M059J (cell line): ENCODE results near the gene NAGPA. TPM values are rescaled to one million over a fixed set of nuclear protein-coding genes. Genes with fewer than 3 reads are reported as not detected.
"Not testable (repeated sequence)": the region's sequence is repeated elsewhere in the genome, so short reads cannot be mapped to it uniquely, and the experiment has no call there.

Source experiments
- DNase-seq: peaks from one replicate; pipeline ENCODE4 v3.0.0-alpha.2; 2012; ENCODE audit warnings: low read depth
- total RNA-seq: library from RNA; depleted of rRNA; stranded (reverse); fragments of >200 nt; shearing (Covaris generic); gene quantifications from 2 replicates; pipeline ENCODE4 v1.2.3, GENCODE V29; 2014

The NAGPA gene
- total RNA-seq, 1 experiment from 2014 or later = 19.0 TPM

DNA sequence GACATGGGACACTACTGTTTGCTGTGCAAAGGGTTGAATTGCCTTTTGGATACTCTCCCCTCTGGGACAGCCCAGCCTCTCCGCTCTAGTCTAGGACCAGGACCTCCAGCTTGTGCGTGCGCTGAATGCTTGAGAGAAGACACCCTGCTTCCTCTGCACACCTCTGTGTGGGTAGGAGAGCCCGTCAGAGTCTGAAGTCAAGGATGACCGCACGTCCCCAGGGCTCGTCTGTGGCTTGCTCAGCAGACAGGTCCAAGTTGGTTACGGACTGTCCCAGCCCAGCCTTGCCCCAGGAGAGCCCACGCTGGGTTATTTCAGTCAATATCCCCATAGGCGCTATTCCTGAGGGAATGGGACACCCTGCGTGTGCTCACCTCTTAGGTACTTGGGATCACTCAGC is 28.3 kb upstream of the NAGPA start:
- no peak for DNase-seq

DNA sequence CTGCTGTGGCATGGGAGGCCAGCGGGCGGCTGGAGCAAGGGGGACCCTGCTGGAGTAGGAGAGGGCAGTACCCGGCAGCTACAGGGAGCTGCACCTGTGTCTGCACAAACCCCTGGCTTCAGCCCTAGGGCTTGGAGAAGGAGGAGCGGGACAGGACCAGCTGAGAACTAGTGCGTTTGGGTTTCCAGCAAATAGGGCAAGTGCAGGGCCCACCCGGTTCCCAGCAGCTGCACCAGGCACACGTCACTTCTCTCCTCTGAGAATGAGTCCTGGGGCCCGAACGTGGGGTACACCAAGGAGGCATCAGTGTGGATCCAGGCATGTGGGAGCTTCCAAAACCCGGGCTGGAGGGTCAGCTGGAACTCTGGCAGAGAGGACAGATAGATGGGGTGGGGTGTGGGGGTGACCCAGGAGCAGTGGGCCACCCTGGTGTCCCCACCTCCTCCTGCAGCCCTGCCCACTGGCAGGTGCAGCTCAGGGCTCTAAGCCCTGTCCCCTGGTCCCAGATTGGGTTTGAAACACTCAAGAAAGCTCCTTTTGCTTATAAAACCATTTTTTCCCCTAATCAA is 26.4 kb upstream of the NAGPA start:
- no peak for DNase-seq

DNA sequence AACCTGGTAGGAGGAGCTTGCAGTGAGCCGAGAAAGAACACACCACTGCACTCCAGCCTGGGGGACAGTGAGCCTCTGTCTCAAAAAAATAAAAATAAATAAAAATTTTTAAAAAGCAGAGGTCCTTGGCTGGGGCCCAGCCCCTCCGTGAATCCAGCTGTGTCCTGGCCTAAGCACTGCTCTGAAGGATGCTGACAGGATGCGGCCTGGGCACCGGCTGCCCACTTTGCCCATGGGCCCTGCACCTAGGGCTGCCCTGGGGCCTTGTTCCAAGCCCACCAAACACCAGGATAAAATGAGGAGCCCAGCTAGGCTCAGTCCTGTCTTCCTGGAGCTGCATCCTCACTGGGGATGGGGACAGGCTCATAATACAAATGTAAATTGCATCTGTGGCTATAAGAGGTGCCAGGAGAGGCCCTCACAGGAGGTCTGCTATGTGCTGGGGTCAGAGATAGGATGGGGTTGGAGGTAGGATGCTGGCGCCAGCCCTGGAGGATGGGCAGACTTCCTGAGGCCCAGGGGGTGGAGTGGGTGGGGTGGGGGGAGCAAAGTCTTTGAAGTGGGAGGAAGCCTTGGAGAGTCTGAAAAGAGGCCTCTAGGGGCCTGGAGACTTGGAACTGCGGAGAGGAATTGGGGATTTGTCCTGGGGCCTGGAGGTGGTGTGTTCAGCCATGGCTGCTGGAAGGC is 25.8 kb upstream of the NAGPA start:
- DNase-seq = no peak

DNA sequence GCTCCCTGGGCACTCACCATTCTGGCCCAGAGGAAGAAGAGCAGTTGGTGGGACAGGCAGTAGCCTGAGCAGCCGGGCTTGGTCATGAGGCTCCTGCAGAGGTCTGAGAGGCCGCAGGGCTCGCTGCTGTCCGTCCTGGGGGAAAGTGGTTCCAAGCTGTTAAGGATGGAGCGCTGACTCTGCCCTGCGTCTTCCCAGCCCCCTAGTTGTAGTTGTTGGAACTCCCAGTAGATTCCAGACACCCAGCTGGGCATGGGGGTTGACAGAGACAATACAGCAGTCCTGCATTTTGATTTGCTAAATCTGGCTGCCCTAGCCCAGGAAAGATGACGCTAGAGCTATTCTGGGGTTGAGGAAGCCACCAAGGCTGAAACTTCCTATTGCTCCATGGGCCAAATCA is 24.7 kb upstream of the NAGPA start:
- DNase-seq = peak; percentile 24

DNA sequence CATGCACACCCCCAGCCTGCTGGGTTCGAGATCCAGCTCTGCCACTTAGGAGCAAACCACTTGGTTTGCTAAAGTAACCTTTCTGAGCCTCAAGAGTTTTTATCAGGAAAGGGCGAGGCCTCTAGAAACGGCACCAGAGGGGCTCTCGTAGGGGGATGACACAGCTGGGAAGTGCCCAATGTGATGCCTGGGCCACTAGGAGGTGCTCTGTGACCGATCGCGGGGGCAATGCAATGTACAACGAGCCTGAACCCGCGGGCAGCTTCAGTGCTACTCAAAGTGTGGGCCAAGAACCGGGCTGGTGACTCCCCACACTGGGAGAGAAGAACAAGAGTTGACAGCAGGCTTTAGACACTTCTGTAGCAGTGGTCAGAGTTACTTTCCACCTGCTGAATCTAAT is 22.6 kb upstream of the NAGPA start:
- DNase-seq = no peak

DNA sequence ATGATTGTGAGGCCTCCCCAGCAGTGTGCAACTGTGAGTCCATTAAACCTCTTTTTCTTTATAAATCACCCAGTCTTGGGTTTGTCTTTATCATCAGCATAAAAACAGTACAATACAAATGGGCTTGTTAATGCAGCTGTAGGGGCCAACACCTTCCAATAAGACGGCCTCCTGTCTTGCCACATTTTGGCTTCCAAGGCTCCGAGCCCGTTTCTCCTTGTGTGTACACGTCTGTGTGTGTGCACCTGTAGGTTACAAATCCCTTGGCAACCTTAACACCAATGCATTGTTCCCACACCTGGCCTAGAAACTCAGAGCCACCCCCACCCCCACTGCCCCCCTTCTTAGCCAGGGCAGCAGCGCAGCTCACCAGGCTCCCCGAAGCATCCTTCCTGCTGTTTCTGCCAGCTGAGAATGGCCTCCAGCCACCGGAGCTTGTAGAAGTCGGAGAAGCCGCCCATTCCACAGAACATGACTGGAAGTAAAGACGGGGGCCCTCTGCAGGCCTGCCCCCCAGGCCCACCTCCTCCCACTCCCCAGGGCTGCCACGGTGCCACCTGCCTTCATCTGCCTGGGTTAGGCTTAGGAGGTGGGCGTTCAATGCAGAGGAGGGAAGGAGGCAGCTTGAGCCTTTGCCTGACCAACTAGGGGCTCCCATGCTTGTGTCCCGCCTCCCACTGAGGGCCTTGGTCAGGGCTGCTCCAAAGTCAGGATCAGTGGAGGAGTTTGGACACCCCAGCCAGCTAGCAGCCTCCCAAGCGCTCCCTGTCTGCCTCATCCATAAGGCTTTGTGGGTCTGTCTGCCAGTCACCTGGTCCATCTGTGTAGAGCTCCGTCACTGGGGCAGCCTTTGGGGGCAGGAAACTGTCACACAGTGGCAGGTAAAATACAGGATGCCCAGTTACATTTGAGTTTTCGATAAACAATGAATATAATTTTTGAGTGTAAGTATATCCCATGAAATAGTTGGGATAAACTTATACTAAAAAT is 21.4 kb upstream of the NAGPA start:
- no peak for DNase-seq

DNA sequence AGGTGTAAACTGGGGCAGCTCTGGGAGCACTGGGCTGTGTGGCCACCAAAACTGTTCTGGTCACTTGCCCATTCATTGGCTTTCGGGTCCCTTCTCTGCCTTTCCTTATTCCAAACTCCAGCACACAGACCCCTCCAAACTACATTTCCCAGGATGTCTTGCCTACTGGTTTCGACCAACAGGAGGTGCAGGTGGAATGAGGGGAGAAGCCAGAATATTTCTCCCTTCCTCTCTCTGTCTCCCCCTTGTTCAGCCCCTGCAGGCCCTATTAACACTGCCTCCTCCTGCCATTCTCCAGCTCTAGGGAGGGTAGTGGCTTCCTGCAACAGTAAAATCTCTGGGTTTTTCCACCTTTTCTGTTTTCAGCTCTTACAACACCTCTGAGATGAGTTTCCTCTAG is 13.2 kb upstream of the NAGPA start:
- DNase-seq = no peak

DNA sequence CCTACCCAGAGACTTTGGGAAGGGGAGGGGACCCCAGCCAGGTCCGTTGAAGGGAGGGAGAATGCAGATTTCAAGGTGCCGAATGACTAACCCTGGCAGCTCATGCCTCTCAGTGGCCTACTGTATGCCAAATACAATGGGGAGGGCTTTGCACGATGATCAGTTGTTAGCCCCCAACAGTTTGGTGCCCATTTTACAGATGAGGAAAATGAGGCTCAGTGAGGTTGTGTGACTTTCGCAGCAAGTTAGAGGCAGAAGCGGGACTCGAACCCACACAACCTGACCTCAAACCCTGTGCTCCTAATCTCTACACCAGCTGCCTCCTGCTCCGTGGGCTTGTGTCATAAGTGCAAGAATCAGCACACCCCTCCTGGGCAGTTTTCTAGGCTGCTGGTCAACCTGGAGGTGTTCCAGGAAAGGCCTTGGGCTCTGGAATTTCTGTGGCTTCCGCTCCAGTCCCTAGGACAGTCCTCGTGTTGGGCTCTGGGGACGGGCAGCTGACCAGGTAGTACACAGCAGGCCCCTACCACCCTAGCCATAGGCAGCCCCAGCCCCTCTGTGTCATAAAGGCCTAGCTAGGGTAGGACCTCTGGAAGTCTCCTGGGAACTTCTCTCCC is 11.9 kb upstream of the NAGPA start:
- peak; percentile 30 for DNase-seq

DNA sequence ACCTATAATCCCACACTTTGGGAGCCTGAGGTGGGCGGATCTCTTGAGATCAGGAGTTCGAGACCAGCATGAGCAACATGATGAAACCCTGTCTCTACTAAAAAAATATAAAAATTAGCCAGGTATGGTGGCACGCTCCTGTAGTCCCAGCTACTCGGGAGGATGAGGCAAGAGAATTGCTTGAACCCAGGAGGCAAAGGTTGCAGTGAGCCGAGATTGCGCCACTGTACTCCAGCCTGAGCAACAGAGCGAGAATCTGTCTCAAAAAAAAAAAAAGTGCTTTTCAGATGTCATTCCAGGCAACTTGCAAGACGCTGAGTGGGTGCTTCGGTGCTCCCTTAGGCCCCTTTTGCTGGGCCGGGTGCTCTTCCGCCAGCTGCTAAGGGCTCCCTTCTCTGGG is 10.8 kb upstream of the NAGPA start:
- DNase-seq = not testable (repeated sequence)

DNA sequence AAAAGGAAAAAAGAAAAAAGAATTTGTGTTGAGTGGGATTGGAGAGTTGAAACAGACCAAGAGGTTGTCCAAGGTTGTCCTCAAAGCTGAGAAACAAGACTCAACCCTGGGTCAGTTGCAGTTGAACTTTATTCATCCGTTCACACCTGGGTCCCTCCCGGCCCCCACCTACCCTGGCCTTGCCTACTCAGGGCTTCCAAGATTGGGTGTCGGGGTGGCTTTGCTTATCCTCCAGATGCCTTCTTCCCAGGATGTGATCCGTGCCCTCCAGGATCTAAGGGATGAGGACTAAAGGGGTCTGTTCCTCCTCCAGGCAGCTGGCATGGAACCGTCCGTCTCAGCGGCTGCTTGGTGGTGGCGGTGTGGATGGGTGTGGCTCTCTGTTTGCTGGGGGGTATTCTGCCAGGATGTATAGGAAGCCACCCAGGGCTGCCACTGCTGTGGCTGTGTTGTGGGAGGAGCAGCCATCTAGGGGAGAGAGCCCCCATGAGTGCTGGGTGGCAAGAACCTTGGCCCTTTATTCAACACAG is 10.3 kb upstream of the NAGPA start:
- DNase-seq = no peak

DNA sequence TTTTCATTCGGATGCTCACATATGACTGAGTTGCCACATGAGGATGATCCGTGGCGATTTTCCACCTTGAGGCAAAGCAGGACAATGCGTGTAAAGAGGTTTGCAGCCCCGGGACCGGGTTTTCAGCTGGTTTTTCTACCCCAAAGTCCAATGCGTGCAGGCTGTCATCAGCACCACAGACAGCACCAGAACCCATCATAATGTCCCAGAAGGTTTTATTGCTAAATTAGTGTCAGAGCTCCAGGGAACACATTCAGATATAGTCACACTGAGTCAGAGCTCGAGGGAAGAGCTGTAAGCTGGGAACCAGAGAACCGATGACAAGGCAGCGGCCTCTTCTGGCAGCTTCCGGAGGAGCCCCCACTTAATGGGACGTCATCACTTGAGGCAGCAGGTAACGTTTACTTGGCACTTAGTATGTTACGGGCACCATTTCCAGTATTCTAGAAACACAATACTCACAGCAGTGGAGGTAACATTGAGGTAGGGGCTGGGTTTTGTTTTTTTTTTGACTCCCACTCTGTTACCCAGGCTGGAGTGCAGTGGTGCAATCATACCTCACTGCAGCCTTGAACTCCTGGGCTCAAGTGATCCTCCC is 8.9 kb upstream of the NAGPA start:
- DNase-seq = peak; percentile 71

DNA sequence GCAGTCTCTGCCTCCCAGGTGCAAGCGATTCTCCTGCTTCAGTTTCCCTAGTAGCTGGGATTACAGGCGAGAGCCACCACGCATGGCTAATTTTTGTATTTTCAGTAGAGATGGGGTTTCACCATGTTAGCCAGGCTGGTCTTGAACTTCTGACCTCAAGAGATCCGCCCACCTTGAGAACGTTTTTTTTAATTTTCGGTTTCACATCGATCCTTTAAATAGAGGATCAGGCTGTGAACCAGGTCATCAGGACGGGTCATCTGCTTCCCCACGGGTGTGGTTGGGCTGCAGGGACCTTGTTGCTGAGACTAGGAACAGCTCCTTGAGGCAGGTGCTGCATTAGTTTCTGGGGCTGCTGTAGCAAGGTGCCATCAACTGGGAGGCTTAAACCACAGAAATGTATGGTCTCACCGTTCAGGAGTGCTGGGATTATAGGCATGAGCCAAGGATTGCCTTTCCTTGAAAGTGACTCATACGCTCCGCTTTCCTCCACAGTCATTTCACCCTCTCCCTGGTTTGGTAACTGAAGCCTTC is 7.9 kb upstream of the NAGPA start:
- DNase-seq = peak; percentile 86

DNA sequence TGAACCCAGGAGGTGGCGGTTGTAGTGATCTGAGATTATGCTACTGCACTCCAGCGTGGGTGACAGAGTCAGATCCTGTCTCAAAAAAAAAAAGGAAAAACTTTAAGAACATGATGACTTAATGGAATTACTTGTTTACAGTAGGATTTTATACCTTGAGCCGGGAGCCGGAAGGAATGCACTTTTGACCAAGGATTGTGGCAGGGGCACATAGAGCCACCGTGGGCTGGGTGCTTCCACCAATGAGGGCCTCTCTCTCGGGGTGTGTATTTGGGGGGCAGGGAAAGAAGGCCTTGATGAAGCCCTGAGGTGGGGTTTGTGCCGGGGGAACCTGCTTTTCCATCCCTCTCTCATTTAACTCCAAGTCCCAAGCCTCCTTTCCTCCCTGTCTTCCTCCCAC is 6.7 kb upstream of the NAGPA start:
- DNase-seq = no peak

DNA sequence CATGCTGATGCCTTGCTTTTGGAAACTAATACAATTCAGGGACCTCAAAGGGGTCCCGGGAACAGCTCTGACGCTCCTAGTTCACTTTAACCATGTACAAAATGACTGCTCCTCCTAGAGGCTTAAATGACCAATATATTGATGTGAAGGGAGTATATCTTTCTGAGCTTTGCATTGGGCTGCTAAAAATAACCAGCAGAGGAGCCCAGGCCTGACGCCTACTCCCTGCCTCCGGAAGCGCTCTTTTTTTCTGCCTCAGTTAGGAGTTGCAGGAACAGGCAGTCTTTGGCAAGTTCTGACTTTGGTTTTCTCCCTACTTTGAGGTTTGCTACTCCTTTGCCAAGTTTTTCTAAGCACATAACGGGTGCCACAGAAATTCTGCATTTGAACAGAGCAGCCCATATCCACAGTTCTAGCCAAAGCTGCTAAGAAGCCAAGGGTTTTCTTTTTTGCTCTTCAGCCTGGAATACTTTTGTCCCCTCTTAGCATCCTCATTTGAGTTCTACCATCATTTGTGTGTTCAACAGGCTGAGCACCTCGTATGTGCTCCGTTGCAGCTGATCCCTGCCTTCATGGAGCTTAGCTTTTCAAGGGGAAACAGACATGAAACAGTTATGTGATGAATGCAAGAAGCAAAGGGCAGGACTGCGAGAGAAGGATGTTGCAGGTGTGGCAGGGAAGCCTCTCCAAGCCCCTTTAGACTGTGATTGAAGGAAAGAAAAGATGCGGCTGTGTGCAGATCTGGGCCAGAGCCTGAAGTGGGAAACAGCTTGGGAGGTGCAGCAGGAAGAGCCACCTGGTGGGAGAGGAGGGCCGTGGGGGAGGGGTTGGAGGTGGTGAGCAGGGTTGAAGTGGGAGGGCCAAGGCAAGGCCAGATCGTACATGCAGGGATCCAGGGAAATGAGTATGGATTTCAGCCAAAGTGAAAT is 2.8 kb upstream of the NAGPA start:
- DNase-seq = no peak

DNA sequence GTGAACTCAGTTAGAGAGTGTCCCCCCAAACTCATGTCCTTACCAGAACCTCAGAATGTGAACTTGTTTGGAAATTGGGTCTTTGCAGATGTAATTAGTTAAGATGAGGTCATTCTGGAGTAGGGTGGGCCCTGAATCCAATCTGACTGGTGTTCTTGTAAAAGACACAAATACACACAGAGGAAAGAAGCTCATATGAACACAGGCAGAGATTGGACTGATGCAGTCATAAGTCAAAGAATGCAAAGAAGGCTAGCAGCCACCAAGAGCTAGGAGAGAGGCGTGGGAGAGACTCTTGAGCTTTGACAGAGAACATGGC is 2.1 kb upstream of the NAGPA start:
- no peak for DNase-seq

DNA sequence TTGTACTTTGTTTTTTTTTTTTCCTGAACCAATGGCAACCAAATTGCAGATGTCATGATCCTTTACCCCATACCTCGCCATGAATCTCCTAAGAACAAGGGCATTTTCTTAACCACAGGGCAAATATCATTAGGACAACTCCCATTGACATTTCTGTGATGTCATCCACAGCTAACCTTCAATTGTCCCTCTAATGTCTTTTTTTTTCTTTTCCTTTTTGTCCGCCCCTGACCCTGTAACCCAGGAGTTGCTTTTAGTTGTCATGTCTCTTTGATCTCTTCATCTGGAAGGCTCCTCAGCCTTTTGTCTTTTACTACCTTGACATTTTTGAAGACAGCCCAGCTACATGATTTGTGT is 410 bp upstream of the NAGPA start:
- no peak for DNase-seq

DNA sequence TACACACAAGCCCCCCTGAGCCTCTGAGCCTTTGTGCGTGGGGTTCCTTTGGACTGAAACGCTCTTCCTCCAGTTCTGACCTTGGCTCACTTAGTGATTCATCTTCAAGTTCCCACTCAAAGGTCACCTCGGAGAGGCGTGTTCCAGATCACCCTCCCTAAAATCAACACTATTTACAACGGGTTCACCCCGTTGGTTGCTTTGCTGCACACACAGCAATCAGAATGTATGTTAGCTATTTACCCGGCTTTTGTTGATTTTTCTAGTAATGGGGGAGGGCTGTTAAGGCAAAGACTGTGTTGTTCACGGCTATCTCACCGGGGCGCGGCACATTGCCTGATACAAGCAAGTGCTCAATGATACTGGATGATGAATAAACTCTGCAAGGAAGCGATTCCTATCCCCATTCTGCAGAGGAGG is 977 bp downstream of the NAGPA start:
- no peak for DNase-seq

DNA sequence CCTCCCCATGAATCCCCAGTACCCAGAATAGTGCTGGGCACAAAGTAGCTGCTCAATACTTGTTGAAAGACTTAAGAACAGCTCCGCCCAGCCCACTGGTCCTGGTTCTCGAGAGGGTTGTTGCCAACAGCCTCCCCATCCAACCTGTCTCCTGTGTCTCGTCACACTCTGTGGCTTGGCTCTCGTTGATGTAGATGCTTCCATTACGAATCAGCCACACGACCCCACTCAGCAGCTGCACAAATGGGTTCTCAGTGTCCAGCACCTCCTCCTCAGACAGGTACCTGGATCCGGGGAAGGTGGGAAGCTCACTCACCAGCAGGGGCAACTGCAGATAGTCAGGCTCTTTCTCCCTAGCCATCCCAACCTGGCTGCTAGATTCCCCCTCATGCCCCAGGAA is 2.1 kb downstream of the NAGPA start:
- DNase-seq = no peak

DNA sequence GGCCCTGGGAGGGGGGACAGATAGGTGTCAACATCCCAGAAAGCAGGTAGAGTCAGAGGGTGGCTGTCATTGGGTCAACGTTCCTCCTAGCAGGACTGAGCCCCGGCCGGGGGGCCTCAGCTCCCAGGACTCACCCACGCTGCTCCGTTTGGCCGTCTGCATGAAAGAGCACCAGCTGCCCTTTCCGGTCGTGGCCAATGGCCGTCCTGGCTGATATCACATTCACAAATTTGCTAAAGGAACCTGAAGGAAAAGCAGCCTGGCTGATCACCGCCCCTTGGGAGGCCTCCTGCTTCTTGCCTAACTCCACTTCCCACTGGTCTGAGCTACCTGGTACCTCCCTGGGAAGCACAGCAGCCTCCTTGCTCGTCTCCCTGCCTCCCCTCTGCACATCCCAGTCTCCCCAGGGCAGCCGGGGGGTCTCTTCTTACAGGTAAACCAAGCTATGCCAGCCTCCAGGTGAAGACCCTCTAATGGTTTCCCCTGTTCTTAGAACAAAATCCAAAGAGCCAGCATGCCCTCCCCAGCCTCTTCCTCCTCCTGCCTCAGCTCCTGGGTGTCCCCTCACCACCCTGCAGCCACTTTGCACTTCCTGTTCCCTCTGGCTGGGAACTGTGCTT is 3.4 kb downstream of the NAGPA start:
- no peak for DNase-seq

DNA sequence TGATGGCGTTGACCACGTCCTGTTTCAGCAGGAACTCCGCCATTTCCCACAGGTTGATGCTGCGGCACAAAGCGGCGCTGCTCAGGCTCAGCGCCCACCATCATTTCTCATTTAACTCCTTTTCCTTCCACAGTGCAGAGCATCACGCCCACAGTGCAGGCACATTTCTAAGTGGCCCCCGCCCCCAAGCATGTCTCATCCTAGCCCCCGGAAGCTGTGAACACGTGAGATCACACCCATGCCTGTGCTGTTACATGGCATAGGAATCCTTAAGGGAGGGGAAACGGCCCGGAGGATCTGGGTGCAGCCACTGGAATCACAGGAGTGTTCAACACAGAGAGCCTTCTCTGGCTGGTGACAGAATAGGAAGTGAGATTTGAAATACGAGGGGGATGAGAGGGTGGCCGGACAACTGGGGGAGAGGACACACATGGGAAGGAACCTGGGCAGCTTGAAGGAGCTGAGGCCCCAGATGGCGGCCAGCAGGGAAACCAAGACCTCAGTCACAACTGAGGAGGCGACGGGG is 4.7 kb downstream of the NAGPA start:
- DNase-seq = no peak
